ENCODE results near the gene CCDC184.
"Not testable (repeated sequence)": the region's sequence is repeated elsewhere in the genome, so short reads cannot be mapped to it uniquely, and the experiment has no call there.

Gene CCDC184

DNA sequence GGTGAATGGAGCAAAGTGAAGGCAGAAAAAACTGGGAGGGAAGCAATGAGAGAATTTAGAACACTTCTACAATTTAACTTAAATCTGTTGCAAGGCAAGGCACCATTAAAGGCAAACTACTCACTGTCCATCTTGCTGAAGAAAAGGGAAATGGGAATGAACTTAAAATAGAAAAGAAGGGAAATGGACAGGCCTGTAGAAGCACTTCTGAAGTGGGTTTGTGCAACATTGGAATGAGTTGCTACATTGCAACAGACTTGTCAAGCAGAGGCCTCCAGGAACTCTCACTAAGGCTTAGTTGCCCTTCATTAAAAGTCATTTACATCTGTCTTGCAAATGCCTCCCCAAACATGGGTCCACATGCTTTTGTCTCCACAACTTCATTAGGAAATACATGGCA, 33.3 kb downstream of the CCDC184 start:
- no peak for DNase-seq

DNA sequence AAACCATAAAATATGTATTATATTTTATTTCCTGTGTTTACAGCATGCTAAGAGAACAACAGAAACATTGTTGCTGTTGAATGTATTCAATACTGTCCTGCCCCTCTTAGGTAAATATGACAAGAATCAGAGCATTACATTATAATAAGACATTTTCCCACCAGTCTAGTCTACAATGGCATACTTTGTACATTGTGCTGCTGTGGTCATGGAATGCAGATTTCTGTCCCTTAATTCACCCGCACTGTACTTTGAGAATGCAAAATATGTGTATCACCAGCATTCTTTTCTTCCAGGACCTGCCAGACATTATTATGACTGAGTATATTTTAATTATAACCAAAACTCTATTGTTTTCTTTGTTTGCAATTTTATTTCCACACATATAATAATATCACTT, 36.2 kb downstream of the CCDC184 start:
- DNase-seq: no peak

DNA sequence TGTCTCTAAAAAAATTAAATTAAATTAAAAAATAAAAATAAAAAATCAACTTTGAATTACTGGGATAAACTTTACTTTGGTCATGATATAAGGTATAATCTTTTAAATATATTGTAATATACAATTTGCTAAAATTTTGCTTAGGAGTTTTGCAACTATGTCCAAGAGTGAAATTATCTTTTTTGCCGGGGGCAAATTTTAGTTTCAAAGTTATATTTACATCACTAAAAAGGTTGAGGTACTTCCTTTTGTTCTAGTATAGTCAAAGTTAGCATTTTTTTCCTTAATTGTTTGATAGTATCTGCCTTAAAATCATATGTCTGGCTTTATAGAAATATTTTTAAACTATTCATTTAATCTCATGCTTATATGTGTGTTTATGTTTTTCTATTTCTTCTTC, 37.3 kb downstream of the CCDC184 start:
- no peak for DNase-seq

DNA sequence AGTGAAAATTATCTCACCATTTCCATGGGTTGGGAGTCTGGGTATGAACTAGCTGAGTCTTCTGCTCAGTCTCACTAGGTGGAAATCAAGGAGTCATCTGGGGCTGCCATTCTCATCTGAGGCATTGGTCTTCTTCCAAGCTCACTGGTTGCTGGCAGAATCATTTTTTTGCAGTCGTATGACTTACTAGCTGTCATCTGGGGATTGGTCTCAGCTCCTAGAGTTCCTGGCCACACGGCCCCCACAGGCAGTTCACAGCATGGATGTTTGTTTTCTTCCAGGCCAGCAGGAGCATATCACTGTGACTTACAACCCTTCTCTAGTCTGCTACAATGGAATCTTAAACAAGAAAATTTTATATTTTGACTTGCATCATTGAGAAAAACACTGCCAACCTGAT, 38.2 kb downstream of the CCDC184 start:
- no peak for DNase-seq

DNA sequence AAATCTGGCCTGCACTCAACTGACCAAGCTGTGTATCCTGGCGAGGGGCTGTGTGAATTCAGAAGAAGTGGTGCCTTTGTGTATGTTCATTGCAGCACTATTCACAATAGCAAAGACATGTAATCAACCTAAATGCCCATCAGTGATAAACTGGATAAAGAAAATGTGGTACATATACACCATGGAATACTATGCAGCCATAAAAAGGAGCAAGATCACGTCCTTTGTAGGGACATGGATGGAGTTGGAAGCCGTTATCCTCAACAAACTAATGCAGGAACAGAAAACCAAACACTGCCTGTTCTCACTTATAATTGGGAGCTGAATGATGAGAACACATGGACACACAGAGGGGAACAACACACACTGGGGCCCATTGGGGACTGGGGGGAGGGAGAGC, 41.1 kb downstream of the CCDC184 start:
- not testable (repeated sequence) for DNase-seq

DNA sequence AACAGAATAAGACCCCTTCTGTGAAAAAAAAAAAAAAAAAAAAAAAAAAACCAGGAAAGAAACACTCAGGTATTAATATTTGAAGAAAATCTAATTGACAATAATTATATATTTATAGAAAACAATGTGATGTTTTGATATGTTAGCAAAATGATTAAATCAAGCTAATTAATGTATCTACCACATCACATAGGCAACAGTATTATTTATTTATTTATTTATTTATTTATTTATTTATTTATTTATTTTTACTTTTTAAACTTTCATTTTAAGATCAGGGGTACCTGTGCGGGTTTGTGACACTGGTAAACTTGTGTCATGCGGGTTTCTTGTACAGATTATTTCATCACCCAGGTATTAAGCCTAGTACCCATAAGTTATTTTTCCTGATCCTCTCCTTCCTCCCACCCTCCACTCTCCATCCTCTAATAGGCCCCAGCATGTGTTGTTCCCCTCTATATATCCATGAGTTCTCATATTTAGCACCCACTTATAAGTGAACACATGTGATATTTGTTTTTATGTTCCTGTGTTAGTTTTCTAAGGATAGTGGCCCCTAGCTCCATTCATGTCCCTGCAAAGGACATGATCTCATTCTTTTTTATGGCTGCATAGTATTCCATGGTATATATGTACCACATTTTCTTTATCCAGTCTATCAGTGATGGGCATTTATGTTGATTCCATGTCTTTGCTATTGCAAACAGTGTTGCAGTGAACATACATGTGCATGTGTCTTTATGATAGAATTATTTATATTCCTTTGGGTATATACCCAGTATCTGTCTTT, 47.9 kb downstream of the CCDC184 start:
- DNase-seq: not testable (repeated sequence)

All from T1000 (cell line).